ENCODE data around the gene DMRT3.

Gene DMRT3

GRCh38 chr9:959914-960313 lies 16.5 kb upstream of the DMRT3 start:
- Histone ChIP-seq H3F3A (ENCODE audit: control insufficient read depth, insufficient read depth) (no peaks in the 10 kb centered on the region), H3K4me3 (ENCODE audit: low read length) (no peak overlapping the region), H3K79me2 (ENCODE audit: control insufficient read depth, low read length) (no peaks in the 10 kb centered on the region), H3K9me2 (replicated peaks; ENCODE audit: control insufficient read depth, low read length) (no peaks in the 10 kb centered on the region), H3K27me3 (ENCODE audit: control insufficient read depth, low read length) (peaks cover 10% of the 10 kb centered on the region; the same call in 1 of the 2 replicates), H3K9me3 (ENCODE audit: control insufficient read depth, insufficient read depth, low read length) (no peaks in the 10 kb centered on the region), H3K4me2 (ENCODE audit: low read length) (no peak overlapping the region), H3K27ac (ENCODE audit: low read depth, low read length) (no peak overlapping the region), H3K36me3 (ENCODE audit: control insufficient read depth, low read length) (no peaks in the 10 kb centered on the region), H3K4me1 (ENCODE audit: control insufficient read depth, low read length) (no peaks in the 10 kb centered on the region), H4K20me1 (ENCODE audit: control insufficient read depth, insufficient read depth, low read depth, low read length) (no peaks in the 10 kb centered on the region)
- TF ChIP-seq CTCF (IDR thresholded peaks at IDR 0.05; ENCODE audit: low read depth, low read length, poor library complexity, severe bottlenecking) (no peak), EZH2phosphoT487 (IDR thresholded peaks at IDR 0.05; ENCODE audit: borderline replicate concordance, low read length) (no peak)

GRCh38 chr9:962023-962422 lies 14.4 kb upstream of the DMRT3 start:
- H3K27ac ChIP-seq (ENCODE audit: low read depth, low read length), result no peak overlapping the region
- no peaks in the 10 kb centered on the region for H3K79me2 ChIP-seq (ENCODE audit: control insufficient read depth, low read length)
- no peaks in the 10 kb centered on the region for H3K9me3 ChIP-seq (ENCODE audit: control insufficient read depth, insufficient read depth, low read length)
- H4K20me1 ChIP-seq (ENCODE audit: control insufficient read depth, insufficient read depth, low read depth, low read length), result no peaks in the 10 kb centered on the region
- no peak overlapping the region for H3K4me2 ChIP-seq (ENCODE audit: low read length)
- no peaks in the 10 kb centered on the region for H3F3A ChIP-seq (ENCODE audit: control insufficient read depth, insufficient read depth)
- no peak overlapping the region for H3K4me3 ChIP-seq (ENCODE audit: low read length)
- H3K4me1 ChIP-seq (ENCODE audit: control insufficient read depth, low read length), result no peaks in the 10 kb centered on the region
- TF ChIP-seq CTCF (IDR thresholded peaks at IDR 0.05; ENCODE audit: low read depth, low read length, poor library complexity, severe bottlenecking) (no peak), EZH2phosphoT487 (IDR thresholded peaks at IDR 0.05; ENCODE audit: borderline replicate concordance, low read length) (no peak)
- H3K9me2 ChIP-seq (replicated peaks; ENCODE audit: control insufficient read depth, low read length), result no peaks in the 10 kb centered on the region
- H3K36me3 ChIP-seq (ENCODE audit: control insufficient read depth, low read length), result no peaks in the 10 kb centered on the region
- peaks cover 20% of the 10 kb centered on the region; the same call in 1 of the 2 replicates for H3K27me3 ChIP-seq (ENCODE audit: control insufficient read depth, low read length)

- Histone ChIP-seq H3K4me1 (ENCODE audit: control insufficient read depth, low read length) (peaks cover 7% of the 10 kb centered on the region), H4K20me1 (ENCODE audit: control insufficient read depth, insufficient read depth, low read depth, low read length) (no peaks in the 10 kb centered on the region), H3K36me3 (ENCODE audit: control insufficient read depth, low read length) (no peaks in the 10 kb centered on the region), H3K79me2 (ENCODE audit: control insufficient read depth, low read length) (no peaks in the 10 kb centered on the region), H3K9me3 (ENCODE audit: control insufficient read depth, insufficient read depth, low read length) (no peaks in the 10 kb centered on the region), H3K4me2 (ENCODE audit: low read length) (no peak overlapping the region), H3K4me3 (ENCODE audit: low read length) (no peak overlapping the region), H3K27ac (ENCODE audit: low read depth, low read length) (no peak overlapping the region), H3F3A (ENCODE audit: control insufficient read depth, insufficient read depth) (no peaks in the 10 kb centered on the region), H3K27me3 (ENCODE audit: control insufficient read depth, low read length) (peaks cover 26% of the 10 kb centered on the region; the same call in 1 of the 2 replicates), H3K9me2 (replicated peaks; ENCODE audit: control insufficient read depth, low read length) (no peaks in the 10 kb centered on the region)
- TF ChIP-seq CTCF (IDR thresholded peaks at IDR 0.05; ENCODE audit: low read depth, low read length, poor library complexity, severe bottlenecking) (no peak), EZH2phosphoT487 (IDR thresholded peaks at IDR 0.05; ENCODE audit: borderline replicate concordance, low read length) (no peak)
Measured at GRCh38 chr9:965497-965896, 11.0 kb upstream of the DMRT3 start.
